ENCODE measurements around the gene PIP5K1A.

- TF ChIP-seq CTCF (conservative IDR thresholded peaks at IDR 0.05; ENCODE audit: low read depth, low read length) (no peak), EZH2phosphoT487 (IDR thresholded peaks at IDR 0.05; ENCODE audit: borderline replicate concordance, low read length) (no peak)
Observed at GRCh38 chr1:151222130-151222529, 23.8 kb downstream of the PIP5K1A start.

Data from PC-3 (cell line).